Neural cell (in vitro differentiated cells): ENCODE results near the gene AKT3. TPM values are rescaled to one million over a fixed set of nuclear protein-coding genes. Genes with fewer than 3 reads are reported as not detected.

Experiments
- H2AFZ ChIP-seq: fragments of 200-600, 300-800 bp; sonication (generic), shearing (Covaris generic); 2 replicates; pipeline ENCODE4 v1.6.0; 2014; ENCODE audit warnings: low read depth, mild to moderate bottlenecking, antibody characterized with exemption, low read length, moderate library complexity
- H3F3A ChIP-seq: fragments of 200-600 bp; shearing (Covaris generic); 2 replicates; pipeline ENCODE4 v1.6.1; 2016; ENCODE audit warnings: mild to moderate bottlenecking, moderate library complexity, mixed read lengths, antibody characterized with exemption, low read length; ENCODE audit not compliant: insufficient read depth, poor library complexity, severe bottlenecking
- H3K27ac ChIP-seq: fragments of 200-600, 300-800 bp; sonication (generic), shearing (Covaris generic); 2 replicates; pipeline ENCODE4 v1.5.1; 2014; ENCODE audit warnings: mild to moderate bottlenecking, low read length, moderate library complexity
- H3K27me3 ChIP-seq: fragments of 300-800, 200-600 bp; sonication (generic), shearing (Covaris generic); 2 replicates; pipeline ENCODE4 v1.6.0; 2014; ENCODE audit warnings: mild to moderate bottlenecking, low read depth, low read length, moderate library complexity; ENCODE audit not compliant: insufficient read depth
- H3K36me3 ChIP-seq: fragments of 300-800, 200-600 bp; sonication (generic), shearing (Covaris generic); 2 replicates; pipeline ENCODE4 v1.5.1; 2014; ENCODE audit warnings: mild to moderate bottlenecking, antibody characterized with exemption, low read length, moderate library complexity; ENCODE audit not compliant: insufficient read depth
- H3K4me2 ChIP-seq: fragments of 300-800, 200-600 bp; sonication (generic), shearing (Covaris generic); 2 replicates; pipeline ENCODE4 v1.6.0; 2014; ENCODE audit warnings: mild to moderate bottlenecking, low read length
- H3K4me3 ChIP-seq: fragments of 300-800, 200-600 bp; sonication (generic), shearing (Covaris generic); 2 replicates; pipeline ENCODE4 v1.5.1; 2014; ENCODE audit warnings: mild to moderate bottlenecking, low read length, moderate library complexity
- H3K79me2 ChIP-seq: fragments of 200-600 bp; shearing (Covaris generic); replicated peaks from 2 replicates; pipeline ENCODE4 v1.6.0; 2014; ENCODE audit warnings: mild to moderate bottlenecking, low read length, moderate library complexity; ENCODE audit not compliant: insufficient read depth
- H3K9ac ChIP-seq: fragments of 300-800, 200-600 bp; sonication (generic), shearing (Covaris generic); 2 replicates; pipeline ENCODE4 v1.6.1; 2016; ENCODE audit warnings: mild to moderate bottlenecking, low read length, mixed read lengths
- H3K9me2 ChIP-seq: fragments of 200-600 bp; shearing (Covaris generic); 2 replicates; pipeline ENCODE4 v1.6.1; 2016; ENCODE audit warnings: mild to moderate bottlenecking, low read length, mixed read lengths; ENCODE audit not compliant: insufficient read depth
- H3K9me3 ChIP-seq: fragments of 200-600, 300-800 bp; sonication (generic), shearing (Covaris generic); 2 replicates; pipeline ENCODE4 v1.6.1; 2016; ENCODE audit warnings: mild to moderate bottlenecking, mixed run types, low read length, moderate library complexity, mixed read lengths
- H4K20me1 ChIP-seq: fragments of 200-600 bp; shearing (Covaris generic); 2 replicates; pipeline ENCODE4 v1.6.1; 2016; ENCODE audit warnings: mild to moderate bottlenecking, mixed run types; ENCODE audit not compliant: insufficient read depth
- CTCF ChIP-seq: fragments of 450-650 bp; IDR thresholded peaks from 2 replicates; pipeline ENCODE4 v1.5.1; 2014; ENCODE audit warnings: antibody characterized with exemption, mild to moderate bottlenecking, moderate library complexity; ENCODE audit not compliant: poor library complexity, severe bottlenecking
- EP300 ChIP-seq: fragments of 450-650 bp; conservative IDR thresholded peaks from 2 replicates; pipeline ENCODE4 v1.6.1; 2014; ENCODE audit warnings: antibody characterized with exemption, mild to moderate bottlenecking, moderate library complexity; ENCODE audit not compliant: poor library complexity, severe bottlenecking
- EZH2 ChIP-seq: fragments of 200-600, 300-800 bp; shearing (Covaris generic), sonication (generic); IDR thresholded peaks from 2 replicates; pipeline ENCODE4 v1.6.1; 2014; ENCODE audit warnings: antibody characterized with exemption, low read length, borderline replicate concordance, mild to moderate bottlenecking; ENCODE audit not compliant: insufficient read depth, poor library complexity, severe bottlenecking
- MXI1 ChIP-seq: fragments of 450-650 bp; conservative IDR thresholded peaks from 2 replicates; pipeline ENCODE4 v1.6.1; 2014; ENCODE audit warnings: antibody characterized with exemption, mild to moderate bottlenecking; ENCODE audit not compliant: poor library complexity, severe bottlenecking
- POLR2AphosphoS5 ChIP-seq: IDR thresholded peaks from 2 replicates; pipeline ENCODE4 v1.6.1; 2012
- RAD21 ChIP-seq: fragments of 450-650 bp; conservative IDR thresholded peaks from 2 replicates; pipeline ENCODE4 v1.6.1; 2014; ENCODE audit warnings: antibody characterized with exemption, mild to moderate bottlenecking, moderate library complexity
- REST ChIP-seq: IDR thresholded peaks from 2 replicates; pipeline ENCODE4 v1.6.1; 2012; ENCODE audit warnings: borderline replicate concordance
- SMC3 ChIP-seq: fragments of 450-650 bp; conservative IDR thresholded peaks from 2 replicates; pipeline ENCODE4 v1.6.1; 2014; ENCODE audit warnings: antibody characterized with exemption, mild to moderate bottlenecking, moderate library complexity; ENCODE audit not compliant: poor library complexity
- TAF1 ChIP-seq: IDR thresholded peaks from 2 replicates; pipeline ENCODE4 v1.6.1; 2012; ENCODE audit warnings: low read depth
- polyA plus RNA-seq: library from polyadenylated mRNA; depleted of rRNA; stranded (reverse); fragments of >200 nt; gene quantifications from 2 replicates; pipeline ENCODE4 v1.2.3, GENCODE V29; 2014

AKT3 gene
- polyA plus RNA-seq, 1 donor from 2014 or later = 46.0 TPM

DNA sequence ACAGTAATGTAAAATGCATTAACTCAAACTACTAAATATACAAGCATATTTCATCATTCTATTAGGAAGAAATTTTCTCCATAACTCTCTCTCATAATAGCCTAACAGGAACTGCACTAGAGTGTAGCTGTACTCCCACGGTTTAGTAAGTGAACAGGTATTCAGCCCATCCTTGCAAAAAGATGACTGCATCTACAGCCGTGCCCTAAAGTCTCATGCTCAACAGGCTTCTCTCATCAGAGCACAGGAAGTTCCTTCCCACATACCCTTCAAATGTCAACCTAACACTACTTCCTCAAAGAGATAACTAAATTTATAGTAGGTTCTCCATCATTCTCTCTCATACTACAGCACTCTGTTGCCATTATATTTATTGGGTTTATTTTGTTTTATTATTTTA, 251.6 kb downstream of the AKT3 start:
- no peak overlapping the region for H3K4me2 ChIP-seq
- no peaks in the 10 kb centered on the region for H4K20me1 ChIP-seq
- no peak overlapping the region for H2AFZ ChIP-seq
- H3K27ac ChIP-seq = no peak overlapping the region
- no peak overlapping the region for H3K9ac ChIP-seq
- H3K79me2 ChIP-seq = no peaks in the 10 kb centered on the region
- no peaks in the 10 kb centered on the region for H3K9me2 ChIP-seq
- H3K9me3 ChIP-seq = peaks cover 4% of the 10 kb centered on the region
- no peaks in the 10 kb centered on the region for H3F3A ChIP-seq
- no peaks in the 10 kb centered on the region for H3K36me3 ChIP-seq
- TF ChIP-seq EP300 (no peak), EZH2 (no peak), TAF1 (no peak), POLR2AphosphoS5 (no peak), SMC3 (no peak), REST (no peak), RAD21 (no peak), MXI1 (no peak), CTCF (no peak)
- H3K27me3 ChIP-seq = no peaks in the 10 kb centered on the region
- H3K4me3 ChIP-seq = no peak overlapping the region

- Histone ChIP-seq H3K27ac (no peak overlapping the region), H3K4me3 (no peak overlapping the region), H3K9ac (no peak overlapping the region), H3K79me2 (no peaks in the 10 kb centered on the region), H3K9me2 (no peaks in the 10 kb centered on the region), H3K9me3 (peaks cover 4% of the 10 kb centered on the region), H3F3A (no peaks in the 10 kb centered on the region), H3K36me3 (no peaks in the 10 kb centered on the region), H2AFZ (no peak overlapping the region), H4K20me1 (no peaks in the 10 kb centered on the region), H3K27me3 (no peaks in the 10 kb centered on the region), H3K4me2 (no peak overlapping the region)
- TF ChIP-seq RAD21 (no peak), TAF1 (no peak), MXI1 (no peak), SMC3 (no peak), REST (no peak), POLR2AphosphoS5 (no peak), EP300 (no peak), CTCF (no peak), EZH2 (no peak)
Measured at GRCh38 chr1:243597383-243597782, 252.7 kb downstream of the AKT3 start.
